Astrocyte (in vitro differentiated cells and primary cell): Measurements from ENCODE around the gene VASP. TPM values are rescaled to one million over a fixed set of nuclear protein-coding genes. Genes with fewer than 3 reads are reported as not detected.
A peak's percentile ranks its signal among the peaks of the same experiment; 100 is the strongest.

ENCODE experiments used
- DNase-seq: peaks from one replicate; pipeline ENCODE4 v3.0.0-alpha.2; 2010; ENCODE audit warnings: low read depth
- FAIRE-seq: peaks from 2 replicates; lab custom pipeline; 2011; peaks lifted over from hg19 to GRCh38; lab: Jason Lieb, UNC
- H2AFZ ChIP-seq: 2 replicates; pipeline ENCODE4 v1.6.0; 2012; ENCODE audit warnings: low read depth, low read length, inconsistent platforms
- H3K27ac ChIP-seq: 2 replicates; pipeline ENCODE4 v1.5.1; 2011; ENCODE audit warnings: low read depth, low read length, inconsistent platforms
- H3K27me3 ChIP-seq: 2 replicates; pipeline ENCODE4 v1.6.0; 2011; ENCODE audit warnings: low read length, inconsistent platforms; ENCODE audit not compliant: insufficient read depth
- H3K36me3 ChIP-seq: 2 replicates; pipeline ENCODE4 v1.5.1; 2011; ENCODE audit warnings: low read length, inconsistent platforms; ENCODE audit not compliant: insufficient read depth
- H3K4me1 ChIP-seq: 2 replicates; pipeline ENCODE4 v1.5.1; 2011; ENCODE audit warnings: low read length, inconsistent platforms; ENCODE audit not compliant: insufficient read depth
- H3K4me2 ChIP-seq: 2 replicates; pipeline ENCODE4 v1.6.0; 2012; ENCODE audit warnings: low read length, inconsistent platforms
- H3K4me3 ChIP-seq: 2 replicates; pipeline ENCODE4 v1.5.1; 2011; ENCODE audit warnings: low read depth, mild to moderate bottlenecking, low read length, inconsistent platforms; ENCODE audit not compliant: insufficient read depth
- H3K79me2 ChIP-seq: 2 replicates; pipeline ENCODE4 v1.6.0; 2012; ENCODE audit warnings: mild to moderate bottlenecking, low read length, inconsistent platforms; ENCODE audit not compliant: insufficient read depth
- H3K9ac ChIP-seq: 2 replicates; pipeline ENCODE4 v1.6.0; 2012; ENCODE audit warnings: mild to moderate bottlenecking, low read length, inconsistent platforms
- H3K9me3 ChIP-seq: 2 replicates; pipeline ENCODE4 v1.5.1; 2012; ENCODE audit warnings: low read depth, mild to moderate bottlenecking, low read length, inconsistent platforms; ENCODE audit not compliant: insufficient read depth
- H4K20me1 ChIP-seq: 2 replicates; pipeline ENCODE4 v1.6.0; 2012; ENCODE audit warnings: low read length, inconsistent platforms; ENCODE audit not compliant: insufficient read depth
- H3K27ac Mint-ChIP-seq: one replicate; pipeline ENCODE4 v1.8.0; 2021; ENCODE audit warnings: mild to moderate bottlenecking, mixed read lengths; ENCODE audit not compliant: unreplicated experiment
- H3K27me3 Mint-ChIP-seq: one replicate; pipeline ENCODE4 v1.8.0; 2021; ENCODE audit warnings: low read depth, mixed read lengths; ENCODE audit not compliant: unreplicated experiment
- H3K36me3 Mint-ChIP-seq: one replicate; pipeline ENCODE4 v1.8.0; 2021; ENCODE audit warnings: low read depth, mixed read lengths; ENCODE audit not compliant: unreplicated experiment
- H3K4me1 Mint-ChIP-seq: one replicate; pipeline ENCODE4 v1.8.0; 2021; ENCODE audit warnings: low read depth, mixed read lengths; ENCODE audit not compliant: unreplicated experiment
- H3K4me3 Mint-ChIP-seq: one replicate; pipeline ENCODE4 v1.8.0; 2021; ENCODE audit warnings: mild to moderate bottlenecking, moderate library complexity, mixed read lengths; ENCODE audit not compliant: unreplicated experiment
- H3K9me3 Mint-ChIP-seq: one replicate; pipeline ENCODE4 v1.8.0; 2021; ENCODE audit warnings: mild to moderate bottlenecking, mixed read lengths; ENCODE audit not compliant: unreplicated experiment
- CTCF ChIP-seq: IDR thresholded peaks from 2 replicates; pipeline ENCODE4 v1.5.1; 2011; ENCODE audit warnings: low read depth, mild to moderate bottlenecking, inconsistent platforms, low read length, moderate library complexity; ENCODE audit not compliant: insufficient read depth
- EZH2 ChIP-seq: IDR thresholded peaks from 2 replicates; pipeline ENCODE4 v1.6.1; 2012; ENCODE audit warnings: mild to moderate bottlenecking, low read length, inconsistent platforms; ENCODE audit not compliant: insufficient read depth
- total RNA-seq: library from RNA; stranded (reverse); gene quantifications from 2 replicates; pipeline ENCODE4 v1.2.1, GENCODE V29; 2021

VASP gene
- total RNA-seq, 1 donor from 2014 or later, result 222 TPM

- H3K27me3 ChIP-seq, result no peaks in the 10 kb centered on the region
- peaks cover 22% of the 10 kb centered on the region for H3K4me1 Mint-ChIP-seq
- H3K4me3 ChIP-seq, result no peak overlapping the region
- H2AFZ ChIP-seq, result no peak overlapping the region
- H3K9me3 ChIP-seq, result no peaks in the 10 kb centered on the region
- DNase-seq, result no peak
- no peaks in the 10 kb centered on the region for H3K9me3 Mint-ChIP-seq
- TF ChIP-seq EZH2 (no peak), CTCF (no peak)
- FAIRE-seq, result no peak
- H3K4me2 ChIP-seq, result no peak overlapping the region
- H3K27ac ChIP-seq, result no peak overlapping the region
- peaks cover 8% of the 10 kb centered on the region for H4K20me1 ChIP-seq
- peaks cover 35% of the 10 kb centered on the region for H3K79me2 ChIP-seq
- peak overlapping the region; percentile 53 for H3K27ac Mint-ChIP-seq
- no peaks in the 10 kb centered on the region for H3K27me3 Mint-ChIP-seq
- peaks cover 23% of the 10 kb centered on the region for H3K4me1 ChIP-seq
- no peaks in the 10 kb centered on the region for H3K36me3 Mint-ChIP-seq
- H3K36me3 ChIP-seq, result no peaks in the 10 kb centered on the region
- H3K9ac ChIP-seq, result no peak overlapping the region
- no peak overlapping the region for H3K4me3 Mint-ChIP-seq
These were observed 67.2 kb downstream of the VASP start for GRCh38 chr19:45574526-45574925.

- H3K4me2 ChIP-seq, result no peak overlapping the region
- no peaks in the 10 kb centered on the region for H3K36me3 ChIP-seq
- H3K27ac Mint-ChIP-seq, result peak overlapping the region; percentile 12
- TF ChIP-seq CTCF (no peak), EZH2 (no peak)
- peaks cover 35% of the 10 kb centered on the region for H3K79me2 ChIP-seq
- no peak overlapping the region for H3K4me3 ChIP-seq
- H4K20me1 ChIP-seq, result peaks cover 1% of the 10 kb centered on the region
- no peak for DNase-seq
- no peak for FAIRE-seq
- no peaks in the 10 kb centered on the region for H3K27me3 Mint-ChIP-seq
- H3K4me1 ChIP-seq, result peaks cover 23% of the 10 kb centered on the region
- no peak overlapping the region for H2AFZ ChIP-seq
- H3K36me3 Mint-ChIP-seq, result no peaks in the 10 kb centered on the region
- peaks cover 22% of the 10 kb centered on the region for H3K4me1 Mint-ChIP-seq
- H3K27me3 ChIP-seq, result no peaks in the 10 kb centered on the region
- no peak overlapping the region for H3K9ac ChIP-seq
- H3K9me3 Mint-ChIP-seq, result no peaks in the 10 kb centered on the region
- H3K4me3 Mint-ChIP-seq, result no peak overlapping the region
- H3K27ac ChIP-seq, result no peak overlapping the region
- H3K9me3 ChIP-seq, result no peaks in the 10 kb centered on the region
These were observed 67.9 kb downstream of the VASP start for GRCh38 chr19:45575216-45575615.

Other genes starting within 250 kb of the VASP start
- gene CKM, start 184.6 kb upstream of the VASP start, total RNA-seq, result not detected in 2 replicates
- gene KLC3, start 166.7 kb upstream of the VASP start, total RNA-seq, result 0.62 and 1.2 TPM in 2 replicates
- 38.9 and 44.7 TPM in 2 replicates for gene ERCC2, start 136.9 kb upstream of the VASP start, total RNA-seq
- 56.6 and 56.7 TPM in 2 replicates for gene PPP1R13L, start 102.4 kb upstream of the VASP start, total RNA-seq
- gene POLR1G, start 100.8 kb upstream of the VASP start, total RNA-seq, result 10.9 and 12.8 TPM in 2 replicates
- 67.5 and 70.4 TPM in 2 replicates for gene ERCC1, start 83.6 kb upstream of the VASP start, total RNA-seq
- gene FOSB, start 39.5 kb upstream of the VASP start, total RNA-seq, result 8.2 and 13.3 TPM in 2 replicates
- 29.1 and 35.3 TPM in 2 replicates for gene RTN2, start 10.4 kb upstream of the VASP start, total RNA-seq
- gene PPM1N, start 9.0 kb upstream of the VASP start, total RNA-seq, result 0.67 and 1.3 TPM in 2 replicates
- gene OPA3, start 77.3 kb downstream of the VASP start, total RNA-seq, result 12.4 and 12.8 TPM in 2 replicates
- gene GPR4, start 94.7 kb downstream of the VASP start, total RNA-seq, result 0.14 and 0.30 TPM in 2 replicates
- 24.6 and 27.8 TPM in 2 replicates for gene EML2, start 131.9 kb downstream of the VASP start, total RNA-seq
- 4.4 and 4.6 TPM in 2 replicates for gene GIPR, start 160.7 kb downstream of the VASP start, total RNA-seq
- gene SNRPD2, start 184.5 kb downstream of the VASP start, total RNA-seq, result 416 and 459 TPM in 2 replicates
- 21.8 and 23.4 TPM in 2 replicates for gene QPCTL, start 185.2 kb downstream of the VASP start, total RNA-seq
- gene FBXO46, start 223.4 kb downstream of the VASP start, total RNA-seq, result 19.6 and 21.1 TPM in 2 replicates
- not detected in 2 replicates for gene MEIOSIN, start 226.0 kb downstream of the VASP start, total RNA-seq